Ovary (tissue), 9 donors: ENCODE results near the gene NCK2. TPM values are rescaled to one million over a fixed set of nuclear protein-coding genes. Genes with fewer than 3 reads are reported as not detected.

Experiments
- DNase-seq, 5 donors: peaks; one replicate each; pipeline ENCODE4 v3.0.0-alpha.2; 2019 to 2020
- H3K27ac ChIP-seq, 2 donors: fragments of 200-600 bp; one replicate each; pipeline versions ENCODE4 v1.5.1 to v1.8.0; 2019 to 2022
- H3K27me3 ChIP-seq: fragments of 200-600 bp; one replicate; pipeline ENCODE4 v1.8.0; 2022
- H3K36me3 ChIP-seq: fragments of 200-600 bp; sonication (generic); one replicate; pipeline ENCODE4 v1.5.1; 2019
- H3K4me1 ChIP-seq: one replicate; pipeline ENCODE4 v1.8.1; 2013; ENCODE audit warnings: mild to moderate bottlenecking, moderate library complexity; ENCODE audit not compliant: insufficient read depth
- H3K4me3 ChIP-seq: fragments of 200-600 bp; sonication (generic); one replicate; pipeline ENCODE4 v1.5.1; 2017
- H3K9me3 ChIP-seq, 2 donors: fragments of 200-600 bp in 1 of 2; sonication (generic) in 1 of 2; one replicate each; pipeline versions ENCODE4 v1.5.1 to v1.8.1; 2013 to 2019; ENCODE audit warnings: mild to moderate bottlenecking in 1 of 2, moderate library complexity in 1 of 2
- CTCF ChIP-seq, 3 donors: fragments of 450-650 bp in 2 of 3; fragments of 200-600 bp in 1 of 3; IDR thresholded peaks; one replicate each; pipeline versions ENCODE4 v1.5.1 to v1.8.0; 2016 to 2022; ENCODE audit warnings: antibody characterized with exemption in 3 of 3, mild to moderate bottlenecking in 1 of 3
- EP300 ChIP-seq: sonication (generic); formaldehyde crosslinking; IDR thresholded peaks from one replicate; pipeline ENCODE4 v1.6.1; 2017; ENCODE audit warnings: antibody characterized with exemption
- POLR2A ChIP-seq: fragments of 450-650 bp; IDR thresholded peaks from one replicate; pipeline ENCODE4 v1.6.1; 2017; ENCODE audit warnings: antibody characterized with exemption, mild to moderate bottlenecking, moderate library complexity
- WGBS, 3 donors: extraction: QIAGEN DNeasy Blood & Tissue Kit in 1 of 3; methylation state at CpG; one replicate each; pipeline versions ENCODE4 v1.1.5 to v1.1.7; 2013 to 2017; 5-methylcytosine and 5-hydroxymethylcytosine counted together
- intact Hi-C, 4 donors: fragments of 100-400 bp; cut with DNase I; formaldehyde crosslinking; loops; one replicate each; pipeline versions ENCODE4 v1.11.0 to v1.15.1; 2022 to 2023
- polyA plus RNA-seq, 2 donors: library from polyadenylated mRNA; stranded (reverse); fragments of 200-250 nt in 1 of 2; fragments of 350-450 nt in 1 of 2; fragmentation: Illumina TruSeq in 1 of 2; extraction: RNeasy Lipid Tissue Mini Kit (QIAGEN cat#74804) in 1 of 2; gene quantifications; one replicate each; pipeline ENCODE4 v1.2.3, GENCODE V29; 2013 to 2014
- total RNA-seq, 7 donors: library from RNA; depleted of rRNA in 2 of 7; stranded (reverse); fragments of >200 nt in 2 of 7; fragmentation: NEBNext Ultra II Directional in 3 of 7; extraction: Animal tissue kit (Norgen Biotek cat#: 25700) in 3 of 7; gene quantifications; one replicate each; pipeline versions ENCODE4 v1.1.0 to v1.2.4, GENCODE V29; 2016 to 2023
- donor health status: DM: no; HTN: no; CAD: no; lungs with moderate emphysema.
- donor health status: DM: no; HTN: no; CAD: no.
- donor health status: Bipolar disorder and iron deficiency.
- donor health status: DM: yes; HTN: yes; CAD: no.
- donor health status: DM: no; HTN: no; CAD: no.
- donor health status: DM: yes; HTN: yes; CAD: no.

The NCK2 gene
- total and polyA plus RNA-seq, 9 donors, result 16.7 to 42.9 (median 31.2) TPM

- TF ChIP-seq CTCF (IDR thresholded peaks at IDR 0.05) (no peak), POLR2A (no peak), EP300 (no peak)
- no peaks in the 10 kb centered on the region for H3K9me3 ChIP-seq
- DNase-seq, result no peak
- H3K4me1 ChIP-seq, result no peaks in the 10 kb centered on the region
- intact Hi-C loops, result no loop called here
- H3K27ac ChIP-seq, result no peak overlapping the region
- H3K36me3 ChIP-seq, result no peaks in the 10 kb centered on the region
- 82 to 86% (median 82%) methylated on average over 6 of the region's 6 CpGs for WGBS, 3 donors
- no peaks in the 10 kb centered on the region for H3K27me3 ChIP-seq
- no peak overlapping the region for H3K4me3 ChIP-seq
These were observed 6.6 kb upstream of the NCK2 start for GRCh38 chr2:105737980-105738657.

GRCh38 chr2:105738658-105739241 lies 6.0 kb upstream of the NCK2 start:
- H3K9me3 ChIP-seq, result no peaks in the 10 kb centered on the region
- TF ChIP-seq POLR2A (no peak), CTCF (IDR thresholded peaks at IDR 0.05) (no peak), EP300 (no peak)
- intact Hi-C loops, result no loop called here
- no peak overlapping the region for H3K4me3 ChIP-seq
- H3K36me3 ChIP-seq, result no peaks in the 10 kb centered on the region
- no peak overlapping the region for H3K27ac ChIP-seq
- H3K4me1 ChIP-seq, result no peaks in the 10 kb centered on the region
- DNase-seq, result no peak
- WGBS, 3 donors, result 70 to 80% (median 73%) methylated on average over 6 of the region's 6 CpGs
- no peaks in the 10 kb centered on the region for H3K27me3 ChIP-seq

DNA sequence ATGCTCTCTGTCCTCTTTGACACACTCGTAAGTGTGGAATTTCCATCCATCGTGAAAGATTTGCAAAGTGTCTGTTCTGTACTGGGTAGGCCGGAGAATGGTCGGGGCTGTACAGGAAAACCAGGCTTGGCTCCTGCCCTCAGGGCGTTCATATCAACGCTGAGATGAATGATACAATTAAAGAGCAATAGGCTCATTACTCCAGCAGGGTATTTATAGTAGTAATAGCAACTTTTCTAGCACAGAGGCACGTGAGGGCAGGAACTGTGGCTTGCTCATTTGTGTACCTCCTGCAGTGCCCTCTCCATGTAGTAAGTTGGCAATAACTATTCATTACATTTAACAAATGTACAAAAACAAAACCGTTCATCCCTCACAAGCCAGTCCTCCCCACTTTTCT lies 5.3 kb upstream of the NCK2 start:
- H3K4me3 ChIP-seq, result no peak overlapping the region
- TF ChIP-seq CTCF (IDR thresholded peaks at IDR 0.05) (no peak), EP300 (no peak)
- no peaks in the 10 kb centered on the region for H3K36me3 ChIP-seq
- H3K4me1 ChIP-seq, result peaks cover 2% of the 10 kb centered on the region
- intact Hi-C loops, result no loop called here
- 85 to 90% (median 88%) methylated on average over 8 of the region's 8 CpGs for WGBS, 3 donors
- no peak for DNase-seq
- H3K27ac ChIP-seq, result no peak overlapping the region
- no peaks in the 10 kb centered on the region for H3K9me3 ChIP-seq
- H3K27me3 ChIP-seq, result no peaks in the 10 kb centered on the region

DNA sequence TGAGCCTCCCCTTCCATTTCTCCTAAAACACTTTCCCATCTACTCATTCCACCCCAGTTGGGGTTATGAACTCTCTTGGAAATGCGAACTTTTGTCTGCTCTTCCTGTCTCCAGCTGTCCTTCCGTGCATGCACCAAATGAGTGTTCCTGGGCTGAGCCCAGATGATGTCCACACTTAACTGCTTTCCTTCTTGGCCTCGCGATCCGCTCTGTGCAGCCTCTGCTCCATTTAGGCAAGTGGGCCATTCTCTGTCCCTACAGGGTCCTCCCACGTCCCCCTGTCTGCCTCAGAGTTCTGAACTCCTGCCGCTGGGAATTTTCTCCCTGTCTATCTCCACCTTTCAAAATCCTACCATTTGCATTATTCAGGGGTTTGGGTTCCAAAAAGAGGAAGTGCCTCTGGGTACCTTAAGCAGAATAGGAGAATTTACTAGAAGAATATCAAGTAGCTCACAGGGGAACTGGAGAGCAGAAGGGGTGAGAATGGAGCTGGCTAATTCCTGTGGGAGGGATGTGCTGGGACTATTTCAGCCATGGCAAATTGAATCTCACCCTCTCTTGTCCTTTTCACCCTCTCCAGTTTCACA lies 4.7 kb upstream of the NCK2 start:
- DNase-seq, result no peak
- Histone ChIP-seq H3K4me3 (no peak overlapping the region), H3K9me3 (no peaks in the 10 kb centered on the region), H3K36me3 (no peaks in the 10 kb centered on the region), H3K27me3 (no peaks in the 10 kb centered on the region), H3K4me1 (peaks cover 2% of the 10 kb centered on the region), H3K27ac (no peak overlapping the region)
- WGBS, 3 donors, result 79 to 89% (median 83%) methylated on average over 7 of the region's 7 CpGs
- intact Hi-C loops, result loop anchor here in 1 of 4 donors (10.0 kb wide), 2 partner anchors 145 to 455 kb away; partner anchors contain the start of gene UXS1
- TF ChIP-seq POLR2A, result no peak

DNA sequence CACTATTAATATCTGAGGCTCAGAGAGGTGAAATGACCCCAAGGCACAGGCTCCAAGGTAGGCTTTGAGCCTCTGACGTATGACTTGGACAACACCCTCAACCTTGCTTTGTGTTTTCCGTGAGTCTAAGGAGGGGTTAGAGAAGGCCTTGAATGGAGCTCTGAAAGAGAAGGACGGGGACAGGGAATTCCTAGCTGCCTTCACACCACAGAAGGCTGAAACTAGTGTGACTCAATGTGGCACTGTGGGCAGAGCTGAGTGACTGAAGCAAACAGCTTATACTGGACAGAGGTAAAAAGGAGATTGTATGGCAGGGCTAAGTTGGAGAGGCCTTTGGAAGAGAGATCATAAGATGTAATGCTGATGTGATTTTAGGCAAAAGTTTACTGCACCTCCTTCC lies 3.5 kb upstream of the NCK2 start:
- Histone ChIP-seq H3K4me3 (no peak overlapping the region), H3K9me3 (no peaks in the 10 kb centered on the region), H3K27ac (no peak overlapping the region), H3K36me3 (no peaks in the 10 kb centered on the region), H3K27me3 (no peaks in the 10 kb centered on the region), H3K4me1 (peaks cover 4% of the 10 kb centered on the region)
- TF ChIP-seq CTCF (IDR thresholded peaks at IDR 0.05) (no peak), POLR2A (no peak), EP300 (no peak)
- DNase-seq, result no peak
- WGBS, 3 donors, result 92 to 95% (median 93%) methylated on average over 3 of the region's 3 CpGs
- intact Hi-C loops, result loop anchor here in 1 of 4 donors (10.0 kb wide), 2 partner anchors 144 to 454 kb away; partner anchors contain the start of gene UXS1
